Psoas muscle (tissue), 8 donors: ENCODE data around the gene RILP. TPM values are rescaled to one million over a fixed set of nuclear protein-coding genes. Genes with fewer than 3 reads are reported as not detected.
A peak's percentile ranks its signal among the peaks of the same experiment; 100 is the strongest.

Source experiments
- ATAC-seq, 4 donors: fragments of 200-7000 bp; cut with Tn5 transposase; one replicate each; pipeline ENCODE4 v1.9.1; 2020; ENCODE audit warnings: moderate library complexity in 3 of 4, mild to moderate bottlenecking in 2 of 4
- DNase-seq, 2 donors: peaks; one replicate each; pipeline ENCODE4 v3.0.0-alpha.2; 2020
- H3K27ac ChIP-seq: fragments of 200-600 bp; one replicate; pipeline ENCODE4 v1.8.0; 2022
- H3K27me3 ChIP-seq, 3 donors: fragments of 200-600 bp in 1 of 3; one replicate each; pipeline versions ENCODE4 v1.6.1 to v1.8.0; 2013 to 2022; ENCODE audit warnings: low read length in 2 of 3, mild to moderate bottlenecking in 2 of 3, moderate library complexity in 1 of 3; ENCODE audit not compliant: insufficient read depth in 3 of 3
- H3K36me3 ChIP-seq, 2 donors: fragments of 200-600 bp in 1 of 2; one replicate each; pipeline versions ENCODE4 v1.6.1 to v1.8.0; 2013 to 2022; ENCODE audit warnings: low read depth in 1 of 2, mild to moderate bottlenecking in 1 of 2, moderate library complexity in 1 of 2; ENCODE audit not compliant: insufficient read depth in 1 of 2
- H3K4me1 ChIP-seq: fragments of 200-600 bp; one replicate; pipeline ENCODE4 v1.8.0; 2022
- H3K4me3 ChIP-seq: fragments of 200-600 bp; one replicate; pipeline ENCODE4 v1.8.0; 2022; ENCODE audit warnings: mild to moderate bottlenecking
- H3K9me3 ChIP-seq: fragments of 200-600 bp; one replicate; pipeline ENCODE4 v1.8.0; 2022
- whole genome bisulfite sequencing, 3 donors: extraction: QIAGEN DNeasy Blood & Tissue Kit; methylation state at CpG; one replicate each; pipeline versions ENCODE4 v1.1.6 to v1.1.7; 2013; 5-methylcytosine and 5-hydroxymethylcytosine counted together
- intact Hi-C, 2 donors: fragments of 100-400 bp; cut with DNase I; formaldehyde crosslinking; loops; one replicate each; pipeline versions ENCODE4 v1.11.0 to v1.14.2; 2022
- polyA plus RNA-seq, 3 donors: library from polyadenylated mRNA; stranded (reverse); fragments of 200-250 nt; gene quantifications; one replicate each; pipeline ENCODE4 v1.2.3, GENCODE V29; 2013
- total RNA-seq, 4 donors: library from RNA; stranded (reverse); fragmentation: NEBNext Ultra II Directional in 2 of 4; extraction: Animal tissue kit (Norgen Biotek cat#: 25700) in 2 of 4; gene quantifications; one replicate each; pipeline versions ENCODE4 v1.2.1 to v1.2.4, GENCODE V29; 2021 to 2023
- TF ChIP-seq, protein P1 (sequence below): fragments of 200-600 bp; IDR thresholded peaks from one replicate; pipeline ENCODE4 v1.8.0; 2022; ENCODE audit warnings: antibody characterized with exemption
- donor health status: healthy with polysubstance abuse.
- donor health status: DM: no; HTN: no; CAD: no; lungs with moderate emphysema.
- donor health status: Bipolar disorder and iron deficiency.
- donor health status: healthy.
- donor health status: DM: yes; HTN: yes; CAD: no.
- donor health status: DM: no; HTN: no; CAD: no.
- donor health status: DM: no; HTN: no; CAD: no.
- donor health status: DM: yes; HTN: yes; CAD: no.

RILP gene
- total and polyA plus RNA-seq, 7 donors, result 23.3 to 49.9 (median 29.9) TPM

DNA sequence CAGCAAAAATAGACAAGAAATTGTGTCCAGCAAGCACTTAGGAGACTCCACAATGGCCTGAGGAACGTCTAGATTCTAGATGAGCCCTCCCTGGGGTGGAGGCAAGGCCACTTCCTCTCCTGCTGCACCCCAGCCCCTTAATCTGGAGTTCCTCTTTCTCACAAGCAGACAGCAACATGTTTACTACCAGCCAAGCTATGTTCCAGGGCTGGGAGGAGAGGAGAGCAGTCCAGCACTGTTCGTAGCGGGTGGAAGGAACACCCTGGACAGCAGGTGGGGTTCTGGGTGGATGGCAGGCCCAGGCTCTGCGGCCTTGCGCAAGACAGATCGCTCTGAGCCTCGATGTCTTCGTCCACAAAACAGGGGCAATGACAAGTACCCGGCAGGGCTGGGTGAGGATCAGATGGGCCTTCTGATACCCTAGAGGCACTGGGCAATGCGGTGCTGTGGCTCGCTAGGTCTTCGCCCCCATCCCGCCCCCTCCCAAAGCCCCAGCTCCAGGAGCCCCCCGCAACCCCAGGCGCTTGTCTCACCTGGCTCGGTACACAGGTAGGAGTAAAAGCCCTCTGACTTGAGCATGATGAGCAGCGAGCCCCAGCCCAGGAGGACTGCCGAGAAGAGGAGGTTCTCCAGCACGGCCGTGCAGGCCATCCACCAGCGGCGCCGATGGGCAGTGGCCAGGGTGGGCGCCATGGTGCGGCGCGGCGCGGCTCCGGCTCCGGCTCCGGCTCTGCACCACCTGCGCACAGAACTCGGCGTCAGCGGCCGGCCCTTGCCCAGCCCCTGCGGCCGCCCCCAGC, 22.3 kb downstream of the RILP start:
- intact Hi-C loops, result loop anchor here (5.0 kb wide), 2 partner anchors 35 to 365 kb away; no protein-coding TSS in a partner anchor
- Histone ChIP-seq H3K4me3 (peak overlapping the region; percentile 93), H3K36me3 (peaks cover 0 to 26% of the 10 kb centered on the region in 2 donors), H3K27me3 (no peaks in the 10 kb centered on the region), H3K9me3 (no peaks in the 10 kb centered on the region), H3K27ac (peak overlapping the region; percentile 92), H3K4me1 (peaks cover 29% of the 10 kb centered on the region)
- TF ChIP-seq, protein P1, sequence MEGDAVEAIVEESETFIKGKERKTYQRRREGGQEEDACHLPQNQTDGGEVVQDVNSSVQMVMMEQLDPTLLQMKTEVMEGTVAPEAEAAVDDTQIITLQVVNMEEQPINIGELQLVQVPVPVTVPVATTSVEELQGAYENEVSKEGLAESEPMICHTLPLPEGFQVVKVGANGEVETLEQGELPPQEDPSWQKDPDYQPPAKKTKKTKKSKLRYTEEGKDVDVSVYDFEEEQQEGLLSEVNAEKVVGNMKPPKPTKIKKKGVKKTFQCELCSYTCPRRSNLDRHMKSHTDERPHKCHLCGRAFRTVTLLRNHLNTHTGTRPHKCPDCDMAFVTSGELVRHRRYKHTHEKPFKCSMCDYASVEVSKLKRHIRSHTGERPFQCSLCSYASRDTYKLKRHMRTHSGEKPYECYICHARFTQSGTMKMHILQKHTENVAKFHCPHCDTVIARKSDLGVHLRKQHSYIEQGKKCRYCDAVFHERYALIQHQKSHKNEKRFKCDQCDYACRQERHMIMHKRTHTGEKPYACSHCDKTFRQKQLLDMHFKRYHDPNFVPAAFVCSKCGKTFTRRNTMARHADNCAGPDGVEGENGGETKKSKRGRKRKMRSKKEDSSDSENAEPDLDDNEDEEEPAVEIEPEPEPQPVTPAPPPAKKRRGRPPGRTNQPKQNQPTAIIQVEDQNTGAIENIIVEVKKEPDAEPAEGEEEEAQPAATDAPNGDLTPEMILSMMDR, result no peak
- ATAC-seq (peak in 2 of 4 donors; percentile 21 to 24), DNase-seq (peak in 1 of 2 donors; percentile 78)
- whole genome bisulfite sequencing, 3 donors, result 16 to 32% (median 18%) methylated on average over 26 to 39 of the region's 39 CpGs

DNA sequence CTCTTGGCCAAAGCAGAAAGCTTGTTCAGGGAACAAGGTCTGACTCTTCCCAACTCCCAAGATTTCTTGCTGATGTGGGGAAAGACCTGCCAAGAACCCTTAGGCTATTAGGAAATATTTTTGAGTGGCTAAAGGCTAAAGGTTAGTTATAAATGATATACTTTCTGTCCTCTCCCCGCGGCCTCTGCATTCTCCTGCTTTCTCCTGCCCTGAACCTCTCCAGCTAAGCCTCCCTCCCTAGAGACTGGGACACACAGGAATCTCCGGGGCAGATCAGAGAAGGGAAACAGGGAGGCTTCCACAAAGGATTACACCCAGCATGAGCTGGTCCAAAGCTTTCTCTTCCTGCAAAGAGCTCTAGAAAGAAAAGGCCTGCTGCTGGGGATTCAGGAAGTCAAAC, 23.3 kb downstream of the RILP start:
- DNase-seq (no peak), ATAC-seq (no peak)
- peaks cover 0 to 33% of the 10 kb centered on the region in 2 donors for H3K36me3 ChIP-seq
- WGBS, 3 donors, result 17 to 63% (median 27%) methylated on average over 3 of the region's 3 CpGs
- peak overlapping the region; percentile 93 for H3K4me3 ChIP-seq
- H3K27ac ChIP-seq, result peak overlapping the region; percentile 92
- intact Hi-C loops, result loop anchor here (5.0 kb wide), 2 partner anchors 34 to 364 kb away; no protein-coding TSS in a partner anchor
- TF ChIP-seq, protein P1, result no peak
- H3K27me3 ChIP-seq, result no peaks in the 10 kb centered on the region
- H3K4me1 ChIP-seq, result peaks cover 23% of the 10 kb centered on the region
- no peaks in the 10 kb centered on the region for H3K9me3 ChIP-seq

DNA sequence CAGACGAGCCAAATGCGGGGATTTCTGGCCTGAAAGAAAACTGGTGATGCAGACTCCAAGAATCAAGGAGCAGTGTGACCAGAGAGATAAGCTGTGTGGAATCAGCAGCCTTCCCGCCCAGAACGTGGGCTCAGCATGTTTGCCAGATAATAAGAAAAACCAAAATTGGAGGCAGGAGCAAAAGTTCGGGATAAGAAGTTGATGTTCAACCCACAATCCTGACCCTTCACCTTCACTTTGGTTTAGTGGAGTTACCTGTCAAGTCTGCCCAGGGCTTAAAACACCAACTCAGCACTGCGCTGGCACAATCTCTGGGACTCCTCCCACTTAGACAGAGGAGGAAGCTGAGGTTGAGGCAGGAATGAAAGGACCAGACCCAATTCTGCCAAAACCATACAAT, 24.1 kb downstream of the RILP start:
- intact Hi-C loops, result loop anchor here (5.0 kb wide), 2 partner anchors 33 to 363 kb away; no protein-coding TSS in a partner anchor
- WGBS, 3 donors, result 90 to 96% (median 90%) methylated on average over 6 of the region's 6 CpGs
- Histone ChIP-seq H3K36me3 (peaks cover 0 to 33% of the 10 kb centered on the region in 2 donors), H3K27ac (peak overlapping the region; percentile 92), H3K4me3 (no peak overlapping the region), H3K9me3 (no peaks in the 10 kb centered on the region), H3K27me3 (no peaks in the 10 kb centered on the region), H3K4me1 (peaks cover 23% of the 10 kb centered on the region)
- DNase-seq (no peak), ATAC-seq (no peak)
- TF ChIP-seq, protein P1, result no peak

DNA sequence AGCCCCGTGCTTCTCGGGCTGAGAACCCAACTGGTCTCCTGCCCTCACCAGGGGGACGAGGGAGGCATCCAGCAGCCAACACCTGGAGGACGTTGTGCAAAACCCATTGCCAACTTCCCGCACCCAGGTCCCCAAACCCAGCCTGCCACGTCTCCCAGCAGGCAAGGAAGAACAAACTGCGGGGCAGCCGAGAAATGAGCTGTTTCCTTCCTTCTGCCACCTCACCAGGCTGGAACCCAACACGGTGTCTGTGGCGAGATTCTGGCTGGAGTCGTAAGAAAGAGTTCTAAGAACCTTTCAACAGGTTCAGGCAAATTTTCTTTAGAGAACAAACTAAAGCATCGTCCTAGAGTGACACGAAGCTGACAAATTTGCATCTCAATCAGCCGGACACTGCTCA, 24.6 kb downstream of the RILP start:
- Histone ChIP-seq H3K36me3 (peaks cover 0 to 33% of the 10 kb centered on the region in 2 donors), H3K27ac (no peak overlapping the region), H3K9me3 (no peaks in the 10 kb centered on the region), H3K4me3 (no peak overlapping the region), H3K4me1 (peaks cover 21% of the 10 kb centered on the region), H3K27me3 (no peaks in the 10 kb centered on the region)
- WGBS, 3 donors, result 88 to 94% (median 90%) methylated on average over 14 of the region's 14 CpGs
- intact Hi-C loops, result loop anchor here (5.0 kb wide), 2 partner anchors 33 to 363 kb away; no protein-coding TSS in a partner anchor
- ATAC-seq (no peak), DNase-seq (no peak)
- TF ChIP-seq, protein P1, result no peak
